ENCODE data around the gene PRKCB. TPM values are rescaled to one million over a fixed set of nuclear protein-coding genes. Genes with fewer than 3 reads are reported as not detected.

Gene PRKCB
- total RNA-seq, 4 donors from 2014 or later: 10.7 to 23.9 (median 18.2) TPM

DNA sequence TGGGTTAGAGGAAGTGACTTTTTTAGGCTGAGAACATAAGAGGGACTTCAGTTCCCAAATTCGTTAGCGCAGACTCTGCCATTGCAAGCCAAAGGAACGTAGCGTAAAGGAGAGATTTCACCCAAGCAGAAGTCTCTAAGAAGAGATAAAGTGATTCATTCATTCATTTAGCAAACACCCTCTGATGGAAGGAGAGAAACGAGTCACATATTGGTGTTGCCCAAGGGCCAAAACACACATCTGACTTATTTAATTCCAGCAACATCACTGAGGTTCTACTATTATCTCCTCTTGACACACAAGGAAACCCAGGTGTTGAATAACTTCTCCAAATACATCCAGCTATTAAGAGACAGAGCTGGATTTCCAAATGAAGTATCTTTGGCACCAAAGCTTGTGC is 334.6 kb downstream of the PRKCB start:
- ATAC-seq: no peak
- H3K9me3 ChIP-seq: no peaks in the 10 kb centered on the region
- 88 to 94% methylated on average over 5 of the region's 5 CpGs for WGBS, 2 donors (ENCODE audit: low coverage in 1 of 2)
- peaks cover 0 to 8% (median 0%) of the 10 kb centered on the region in 3 donors for H3K4me1 ChIP-seq
- TF ChIP-seq, protein P1, sequence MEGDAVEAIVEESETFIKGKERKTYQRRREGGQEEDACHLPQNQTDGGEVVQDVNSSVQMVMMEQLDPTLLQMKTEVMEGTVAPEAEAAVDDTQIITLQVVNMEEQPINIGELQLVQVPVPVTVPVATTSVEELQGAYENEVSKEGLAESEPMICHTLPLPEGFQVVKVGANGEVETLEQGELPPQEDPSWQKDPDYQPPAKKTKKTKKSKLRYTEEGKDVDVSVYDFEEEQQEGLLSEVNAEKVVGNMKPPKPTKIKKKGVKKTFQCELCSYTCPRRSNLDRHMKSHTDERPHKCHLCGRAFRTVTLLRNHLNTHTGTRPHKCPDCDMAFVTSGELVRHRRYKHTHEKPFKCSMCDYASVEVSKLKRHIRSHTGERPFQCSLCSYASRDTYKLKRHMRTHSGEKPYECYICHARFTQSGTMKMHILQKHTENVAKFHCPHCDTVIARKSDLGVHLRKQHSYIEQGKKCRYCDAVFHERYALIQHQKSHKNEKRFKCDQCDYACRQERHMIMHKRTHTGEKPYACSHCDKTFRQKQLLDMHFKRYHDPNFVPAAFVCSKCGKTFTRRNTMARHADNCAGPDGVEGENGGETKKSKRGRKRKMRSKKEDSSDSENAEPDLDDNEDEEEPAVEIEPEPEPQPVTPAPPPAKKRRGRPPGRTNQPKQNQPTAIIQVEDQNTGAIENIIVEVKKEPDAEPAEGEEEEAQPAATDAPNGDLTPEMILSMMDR (IDR thresholded peaks at IDR 0.05): no peak
- H3K4me3 ChIP-seq: no peak overlapping the region
- no peaks in the 10 kb centered on the region for H3K36me3 ChIP-seq
- H3K27me3 ChIP-seq: no peaks in the 10 kb centered on the region
- no peak overlapping the region for H3K27ac ChIP-seq

DNA sequence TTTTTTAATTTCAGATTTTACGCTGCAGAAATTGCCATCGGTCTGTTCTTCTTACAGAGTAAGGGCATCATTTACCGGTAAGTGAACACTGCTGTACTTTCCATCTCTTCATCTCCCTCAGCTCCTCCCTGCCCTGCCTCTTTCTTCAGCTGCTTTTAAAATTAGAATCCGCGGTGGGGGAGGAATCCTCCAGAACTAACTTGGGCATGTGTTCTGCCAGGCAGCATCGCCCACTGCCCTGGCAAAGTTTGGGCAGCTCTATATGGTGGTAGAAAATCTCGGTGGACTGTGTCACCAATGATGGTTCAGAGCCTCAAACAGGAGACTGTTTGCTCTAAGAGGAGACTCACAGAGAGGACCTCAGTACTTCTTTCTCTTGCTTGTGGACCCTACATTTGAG is 338.7 kb downstream of the PRKCB start:
- Histone ChIP-seq H3K27me3 (no peaks in the 10 kb centered on the region), H3K9me3 (no peaks in the 10 kb centered on the region), H3K4me3 (no peak overlapping the region), H3K4me1 (no peaks in the 10 kb centered on the region), H3K27ac (no peak overlapping the region), H3K36me3 (no peaks in the 10 kb centered on the region)
- TF ChIP-seq, protein P1 (IDR thresholded peaks at IDR 0.05): no peak
- TF ChIP-seq EP300 (IDR thresholded peaks at IDR 0.05) (no peak), POLR2AphosphoS5 (IDR thresholded peaks at IDR 0.05) (no peak), POLR2A (IDR thresholded peaks at IDR 0.05) (no peak)
- 89 to 100% methylated on average over 1 to 7 of the region's 7 CpGs for WGBS, 2 donors (ENCODE audit: low coverage in 1 of 2)
- no peak for ATAC-seq

DNA sequence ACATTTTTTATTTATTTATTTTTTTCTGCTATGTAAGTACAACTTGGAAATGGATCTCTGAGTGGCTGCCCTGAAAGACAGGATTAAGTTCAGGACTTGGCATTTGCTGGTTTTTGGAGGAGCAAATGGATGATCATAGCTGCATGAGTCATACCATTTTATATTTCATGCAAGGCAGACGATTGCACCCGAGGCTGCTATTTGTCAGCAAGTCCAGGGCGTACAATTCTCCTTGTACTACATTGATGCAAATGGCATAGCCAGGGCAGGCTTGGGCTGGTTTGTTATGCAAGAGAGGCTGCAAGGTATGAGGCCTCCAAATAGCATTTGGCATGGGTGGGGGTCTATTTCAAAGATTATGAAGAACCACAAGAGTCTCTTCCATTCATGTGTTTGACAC is 339.2 kb downstream of the PRKCB start:
- H3K4me3 ChIP-seq: no peak overlapping the region
- H3K9me3 ChIP-seq: no peaks in the 10 kb centered on the region
- H3K36me3 ChIP-seq: no peaks in the 10 kb centered on the region
- TF ChIP-seq, protein P1 (IDR thresholded peaks at IDR 0.05): no peak
- TF ChIP-seq POLR2AphosphoS5 (IDR thresholded peaks at IDR 0.05) (no peak), POLR2A (IDR thresholded peaks at IDR 0.05) (no peak), EP300 (IDR thresholded peaks at IDR 0.05) (no peak)
- no peak overlapping the region for H3K27ac ChIP-seq
- H3K27me3 ChIP-seq: no peaks in the 10 kb centered on the region
- no peaks in the 10 kb centered on the region for H3K4me1 ChIP-seq
- no peak for ATAC-seq
- WGBS, 2 donors (ENCODE audit: low coverage in 1 of 2): 86% methylated on average over 1 of the region's 3 CpGs; no CpG with 5 or more reads in 1 of the 2 donors

- TF ChIP-seq POLR2AphosphoS5 (IDR thresholded peaks at IDR 0.05) (no peak), EP300 (IDR thresholded peaks at IDR 0.05) (no peak), POLR2A (IDR thresholded peaks at IDR 0.05) (no peak)
- TF ChIP-seq, protein P1 (IDR thresholded peaks at IDR 0.05): no peak
- no peaks in the 10 kb centered on the region for H3K4me1 ChIP-seq
- no peak overlapping the region for H3K4me3 ChIP-seq
- no peaks in the 10 kb centered on the region for H3K36me3 ChIP-seq
- no peaks in the 10 kb centered on the region for H3K9me3 ChIP-seq
- ATAC-seq: no peak
- 17 to 27% methylated on average over 1 to 4 of the region's 4 CpGs for WGBS, 2 donors (ENCODE audit: low coverage in 1 of 2)
- H3K27me3 ChIP-seq: no peaks in the 10 kb centered on the region
- H3K27ac ChIP-seq: no peak overlapping the region
Observed at GRCh38 chr16:24178496-24178895, 342.7 kb downstream of the PRKCB start.

GRCh38 chr16:24180451-24180850 is 344.7 kb downstream of the PRKCB start:
- Histone ChIP-seq H3K9me3 (no peaks in the 10 kb centered on the region), H3K4me3 (no peak overlapping the region), H3K4me1 (no peaks in the 10 kb centered on the region), H3K36me3 (no peaks in the 10 kb centered on the region), H3K27ac (no peak overlapping the region), H3K27me3 (no peaks in the 10 kb centered on the region)
- 93 to 95% methylated on average over 5 to 7 of the region's 8 CpGs for WGBS, 2 donors (ENCODE audit: low coverage in 1 of 2)
- no peak for TF ChIP-seq POLR2AphosphoS5 (IDR thresholded peaks at IDR 0.05)
- no peak for TF ChIP-seq EP300 (IDR thresholded peaks at IDR 0.05)
- TF ChIP-seq, protein P1 (IDR thresholded peaks at IDR 0.05): no peak
- ATAC-seq: no peak

Data from gastroesophageal sphincter (tissue), 4 donors.